ENCODE data around the gene CA5B. TPM values are rescaled to one million over a fixed set of nuclear protein-coding genes. Genes with fewer than 3 reads are reported as not detected.

Gene CA5B
- polyA plus RNA-seq, 2 of the 4 experiments (the other 2 are of a cell fraction): 5.2 to 12.5 TPM

DNA sequence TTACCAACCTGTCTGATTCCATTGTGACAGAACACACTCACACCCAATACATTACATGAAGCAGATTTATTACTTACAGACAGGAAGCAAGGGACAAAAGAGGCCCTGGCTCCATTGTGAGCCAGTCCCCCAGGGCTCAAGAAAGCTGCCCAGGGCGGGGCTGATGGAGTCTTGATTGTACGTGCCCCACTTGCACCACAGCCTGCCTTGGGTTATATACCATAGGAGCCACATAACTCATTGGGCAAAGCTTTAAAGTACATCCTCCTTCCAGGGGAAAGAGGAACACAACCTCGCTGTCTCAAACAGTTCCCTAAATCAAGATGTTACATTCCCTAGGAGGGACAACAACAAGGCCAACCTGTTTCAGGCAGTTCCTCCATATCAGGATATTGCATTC, 48.8 kb downstream of the CA5B start:
- peak; percentile 23 for FAIRE-seq
- TF ChIP-seq USF2 (IDR thresholded peaks at IDR 0.05) (no peak), FOSL2 (IDR thresholded peaks at IDR 0.05) (no peak), FOSL2 (CRISPR knock-in tag; IDR thresholded peaks at IDR 0.05) (no peak), ZNF302 (CRISPR knock-in tag; IDR thresholded peaks at IDR 0.05) (no peak), SREBF2 (IDR thresholded peaks at IDR 0.05) (no peak), ZFP36 (IDR thresholded peaks at IDR 0.05; ENCODE audit: borderline replicate concordance, partially characterized antibody) (no peak), MAFK (IDR thresholded peaks at IDR 0.05; ENCODE audit: partially characterized antibody) (no peak)
- TF ChIP-seq, protein P1, sequence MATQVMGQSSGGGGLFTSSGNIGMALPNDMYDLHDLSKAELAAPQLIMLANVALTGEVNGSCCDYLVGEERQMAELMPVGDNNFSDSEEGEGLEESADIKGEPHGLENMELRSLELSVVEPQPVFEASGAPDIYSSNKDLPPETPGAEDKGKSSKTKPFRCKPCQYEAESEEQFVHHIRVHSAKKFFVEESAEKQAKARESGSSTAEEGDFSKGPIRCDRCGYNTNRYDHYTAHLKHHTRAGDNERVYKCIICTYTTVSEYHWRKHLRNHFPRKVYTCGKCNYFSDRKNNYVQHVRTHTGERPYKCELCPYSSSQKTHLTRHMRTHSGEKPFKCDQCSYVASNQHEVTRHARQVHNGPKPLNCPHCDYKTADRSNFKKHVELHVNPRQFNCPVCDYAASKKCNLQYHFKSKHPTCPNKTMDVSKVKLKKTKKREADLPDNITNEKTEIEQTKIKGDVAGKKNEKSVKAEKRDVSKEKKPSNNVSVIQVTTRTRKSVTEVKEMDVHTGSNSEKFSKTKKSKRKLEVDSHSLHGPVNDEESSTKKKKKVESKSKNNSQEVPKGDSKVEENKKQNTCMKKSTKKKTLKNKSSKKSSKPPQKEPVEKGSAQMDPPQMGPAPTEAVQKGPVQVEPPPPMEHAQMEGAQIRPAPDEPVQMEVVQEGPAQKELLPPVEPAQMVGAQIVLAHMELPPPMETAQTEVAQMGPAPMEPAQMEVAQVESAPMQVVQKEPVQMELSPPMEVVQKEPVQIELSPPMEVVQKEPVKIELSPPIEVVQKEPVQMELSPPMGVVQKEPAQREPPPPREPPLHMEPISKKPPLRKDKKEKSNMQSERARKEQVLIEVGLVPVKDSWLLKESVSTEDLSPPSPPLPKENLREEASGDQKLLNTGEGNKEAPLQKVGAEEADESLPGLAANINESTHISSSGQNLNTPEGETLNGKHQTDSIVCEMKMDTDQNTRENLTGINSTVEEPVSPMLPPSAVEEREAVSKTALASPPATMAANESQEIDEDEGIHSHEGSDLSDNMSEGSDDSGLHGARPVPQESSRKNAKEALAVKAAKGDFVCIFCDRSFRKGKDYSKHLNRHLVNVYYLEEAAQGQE (IDR thresholded peaks at IDR 0.05): no peak
- no peak overlapping the region for H3K27ac ChIP-seq
- ChIA-PET CTCF (no interaction called here), POLR2A (no interaction called here)
- ATAC-seq: no peak
- no peak for DNase-seq (ENCODE audit: low read depth in 1 of 2, low spot score in 1 of 2)
- H3K4me3 ChIP-seq: no peak overlapping the region
- 86% methylated on average over 2 of the region's 3 CpGs for WGBS (ENCODE audit: missing lambda C conversion rate)
- no peaks in the 10 kb centered on the region for H3K9me3 ChIP-seq
- H3K4me2 ChIP-seq: no peak overlapping the region
- peaks cover 10% of the 10 kb centered on the region; the same call in 1 of the 3 replicates for H3K4me1 ChIP-seq

- WGBS (ENCODE audit: missing lambda C conversion rate): under 1% methylated on average over 41 of the region's 55 CpGs
- H3K9me3 ChIP-seq: no peaks in the 10 kb centered on the region
- peaks cover 10% of the 10 kb centered on the region; the same call in 1 of the 3 replicates for H3K4me1 ChIP-seq
- peak within 1 kb of the TSS; percentile 90 for H3K4me3 ChIP-seq
- peak; percentile 98 for ATAC-seq
- peak; percentile 75 to 80 for DNase-seq (ENCODE audit: low read depth in 1 of 2, low spot score in 1 of 2)
- ChIA-PET CTCF (interaction anchor here (0.7 to 0.9 kb wide), 2 partner anchors 1015 to 1574 kb away, joined by 3 read pairs; no protein-coding TSS in a partner anchor), POLR2A (no interaction called here)
- peak; percentile 73 for FAIRE-seq
- peak within 1 kb of the TSS; percentile 91 to 96 for H3K27ac ChIP-seq
- H3K4me2 ChIP-seq: peak within 1 kb of the TSS; percentile 98
- TF ChIP-seq, protein P2, sequence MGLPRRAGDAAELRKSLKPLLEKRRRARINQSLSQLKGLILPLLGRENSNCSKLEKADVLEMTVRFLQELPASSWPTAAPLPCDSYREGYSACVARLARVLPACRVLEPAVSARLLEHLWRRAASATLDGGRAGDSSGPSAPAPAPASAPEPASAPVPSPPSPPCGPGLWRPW (IDR thresholded peaks at IDR 0.05): no peak
- TF ChIP-seq NFE2L2 (conservative IDR thresholded peaks at IDR 0.05; ENCODE audit: low read length) (no peak), JUN (IDR thresholded peaks at IDR 0.05) (peak; percentile 51 to 60; a peak in 2 of 5 replicates), FOSL2 (IDR thresholded peaks at IDR 0.05) (no peak), FOSL2 (CRISPR knock-in tag; IDR thresholded peaks at IDR 0.05) (no peak), HOXA7 (CRISPR knock-in tag; IDR thresholded peaks at IDR 0.05) (no peak), BCL3 (IDR thresholded peaks at IDR 0.05) (peak; percentile 75; the same call in 1 of the 3 replicates), SREBF2 (IDR thresholded peaks at IDR 0.05) (no peak), JUNB (IDR thresholded peaks at IDR 0.05) (no peak), ZC3H11A (IDR thresholded peaks at IDR 0.05) (no peak), HOXB13 (CRISPR knock-in tag; IDR thresholded peaks at IDR 0.05; ENCODE audit: low read depth) (no peak), KDM1A (IDR thresholded peaks at IDR 0.05; ENCODE audit: low read depth) (no peak), CBX2 (IDR thresholded peaks at IDR 0.05; ENCODE audit: borderline replicate concordance, low read depth) (no peak), MAX (IDR thresholded peaks at IDR 0.05) (peak; percentile 65), RAD21 (conservative IDR thresholded peaks at IDR 0.05 in 1 of 2, IDR thresholded peaks at IDR 0.05 in 1 of 2) (no peak), KDM5A (IDR thresholded peaks at IDR 0.05) (0 out of 2 replicates have a peak, but pooled peaks have one; percentile 34), RARB (CRISPR knock-in tag; IDR thresholded peaks at IDR 0.05) (no peak), CHD2 (IDR thresholded peaks at IDR 0.05; ENCODE audit: low read length, partially characterized antibody) (no peak)
- TF ChIP-seq, protein P3, sequence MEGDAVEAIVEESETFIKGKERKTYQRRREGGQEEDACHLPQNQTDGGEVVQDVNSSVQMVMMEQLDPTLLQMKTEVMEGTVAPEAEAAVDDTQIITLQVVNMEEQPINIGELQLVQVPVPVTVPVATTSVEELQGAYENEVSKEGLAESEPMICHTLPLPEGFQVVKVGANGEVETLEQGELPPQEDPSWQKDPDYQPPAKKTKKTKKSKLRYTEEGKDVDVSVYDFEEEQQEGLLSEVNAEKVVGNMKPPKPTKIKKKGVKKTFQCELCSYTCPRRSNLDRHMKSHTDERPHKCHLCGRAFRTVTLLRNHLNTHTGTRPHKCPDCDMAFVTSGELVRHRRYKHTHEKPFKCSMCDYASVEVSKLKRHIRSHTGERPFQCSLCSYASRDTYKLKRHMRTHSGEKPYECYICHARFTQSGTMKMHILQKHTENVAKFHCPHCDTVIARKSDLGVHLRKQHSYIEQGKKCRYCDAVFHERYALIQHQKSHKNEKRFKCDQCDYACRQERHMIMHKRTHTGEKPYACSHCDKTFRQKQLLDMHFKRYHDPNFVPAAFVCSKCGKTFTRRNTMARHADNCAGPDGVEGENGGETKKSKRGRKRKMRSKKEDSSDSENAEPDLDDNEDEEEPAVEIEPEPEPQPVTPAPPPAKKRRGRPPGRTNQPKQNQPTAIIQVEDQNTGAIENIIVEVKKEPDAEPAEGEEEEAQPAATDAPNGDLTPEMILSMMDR (IDR thresholded peaks at IDR 0.05): no peak
- TF ChIP-seq, protein P1 (IDR thresholded peaks at IDR 0.05): no peak
Observed at GRCh38 chrX:15789979-15790768, 52.1 kb downstream of the CA5B start, which contains the start of gene ZRSR2. TSS of gene ZRSR2 (plus strand) at chrX:15790484. CDS start at chrX:15790496, 12 bp downstream.

Data from A549 (cell line).